ENCODE results near the gene KRTAP3-1.

DNA sequence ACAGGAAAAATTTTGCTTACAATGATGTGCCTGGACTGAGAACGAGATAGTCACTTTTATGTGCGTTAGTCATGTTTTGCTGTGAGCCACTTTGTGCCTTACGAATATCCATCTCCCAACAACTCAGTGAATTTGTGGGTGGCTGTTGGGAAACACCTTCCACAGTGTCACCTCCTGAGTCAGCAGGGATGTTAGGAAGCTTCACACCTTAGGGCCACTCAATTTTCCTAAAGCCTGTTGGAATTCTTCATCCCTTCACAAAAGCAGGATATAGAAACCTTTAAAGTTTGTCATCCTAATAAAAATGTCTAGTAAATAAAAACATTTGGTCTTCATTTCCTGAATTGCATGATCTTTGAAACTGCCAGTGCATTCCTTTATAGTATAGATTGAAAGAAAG is 4.3 kb upstream of the KRTAP3-1 start:
- TF ChIP-seq ZC3H10 (CRISPR knock-in tag; IDR thresholded peaks at IDR 0.05) (no peak), ZNF70 (CRISPR knock-in tag; IDR thresholded peaks at IDR 0.05) (no peak), OSR1 (CRISPR knock-in tag; IDR thresholded peaks at IDR 0.05) (no peak), TOX (CRISPR knock-in tag; IDR thresholded peaks at IDR 0.05; ENCODE audit: borderline replicate concordance) (no peak), ZFP3 (CRISPR knock-in tag; IDR thresholded peaks at IDR 0.05) (no peak), ZNF565 (CRISPR knock-in tag; conservative IDR thresholded peaks at IDR 0.05; ENCODE audit: low read depth) (no peak), PPARA (CRISPR knock-in tag; IDR thresholded peaks at IDR 0.05; ENCODE audit: borderline replicate concordance) (no peak), ZNF8 (CRISPR knock-in tag; IDR thresholded peaks at IDR 0.05) (no peak)
- TF ChIP-seq, protein P1, sequence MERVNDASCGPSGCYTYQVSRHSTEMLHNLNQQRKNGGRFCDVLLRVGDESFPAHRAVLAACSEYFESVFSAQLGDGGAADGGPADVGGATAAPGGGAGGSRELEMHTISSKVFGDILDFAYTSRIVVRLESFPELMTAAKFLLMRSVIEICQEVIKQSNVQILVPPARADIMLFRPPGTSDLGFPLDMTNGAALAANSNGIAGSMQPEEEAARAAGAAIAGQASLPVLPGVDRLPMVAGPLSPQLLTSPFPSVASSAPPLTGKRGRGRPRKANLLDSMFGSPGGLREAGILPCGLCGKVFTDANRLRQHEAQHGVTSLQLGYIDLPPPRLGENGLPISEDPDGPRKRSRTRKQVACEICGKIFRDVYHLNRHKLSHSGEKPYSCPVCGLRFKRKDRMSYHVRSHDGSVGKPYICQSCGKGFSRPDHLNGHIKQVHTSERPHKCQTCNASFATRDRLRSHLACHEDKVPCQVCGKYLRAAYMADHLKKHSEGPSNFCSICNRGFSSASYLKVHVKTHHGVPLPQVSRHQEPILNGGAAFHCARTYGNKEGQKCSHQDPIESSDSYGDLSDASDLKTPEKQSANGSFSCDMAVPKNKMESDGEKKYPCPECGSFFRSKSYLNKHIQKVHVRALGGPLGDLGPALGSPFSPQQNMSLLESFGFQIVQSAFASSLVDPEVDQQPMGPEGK (CRISPR knock-in tag; IDR thresholded peaks at IDR 0.05; ENCODE audit: borderline replicate concordance), result no peak

Data from SK-N-SH treated with all-trans-retinoic acid at 6 μM for 48 hours (cell line).